Activated effector memory CD4-positive, alpha-beta T cell treated with Interleukin-2 at 50 U/mL for 16 hours (primary cell): ENCODE results near the gene EHMT2.
"Not testable (repeated sequence)": the region's sequence is repeated elsewhere in the genome, so short reads cannot be mapped to it uniquely, and the experiment has no call there.

Source experiments
- DNase-seq: peaks from one replicate; pipeline ENCODE4 v3.0.0-alpha.2; 2020

The EHMT2 gene

DNA sequence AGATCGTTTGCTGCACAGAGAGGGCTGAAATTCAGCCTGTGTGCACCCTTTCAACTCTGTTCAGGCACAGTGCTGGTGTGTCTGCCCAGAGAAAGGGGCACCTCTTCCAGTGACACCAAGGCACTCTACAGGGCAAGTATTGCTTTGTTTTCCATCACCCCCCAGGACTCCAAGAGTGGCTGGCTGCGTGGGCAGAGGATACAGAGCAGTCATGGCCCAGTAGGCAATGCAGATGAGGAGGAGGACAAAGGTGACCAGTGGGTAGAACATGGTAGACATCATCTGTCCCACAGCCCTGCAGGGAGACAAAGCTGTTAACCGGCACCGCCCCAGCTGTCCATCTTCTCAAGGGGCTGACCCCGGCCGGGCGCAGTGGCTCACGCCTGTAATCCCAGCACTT lies 28.2 kb downstream of the EHMT2 start:
- DNase-seq: no peak

GRCh38 chr6:31868658-31868971 lies 28.9 kb downstream of the EHMT2 start:
- not testable (repeated sequence) for DNase-seq

DNA sequence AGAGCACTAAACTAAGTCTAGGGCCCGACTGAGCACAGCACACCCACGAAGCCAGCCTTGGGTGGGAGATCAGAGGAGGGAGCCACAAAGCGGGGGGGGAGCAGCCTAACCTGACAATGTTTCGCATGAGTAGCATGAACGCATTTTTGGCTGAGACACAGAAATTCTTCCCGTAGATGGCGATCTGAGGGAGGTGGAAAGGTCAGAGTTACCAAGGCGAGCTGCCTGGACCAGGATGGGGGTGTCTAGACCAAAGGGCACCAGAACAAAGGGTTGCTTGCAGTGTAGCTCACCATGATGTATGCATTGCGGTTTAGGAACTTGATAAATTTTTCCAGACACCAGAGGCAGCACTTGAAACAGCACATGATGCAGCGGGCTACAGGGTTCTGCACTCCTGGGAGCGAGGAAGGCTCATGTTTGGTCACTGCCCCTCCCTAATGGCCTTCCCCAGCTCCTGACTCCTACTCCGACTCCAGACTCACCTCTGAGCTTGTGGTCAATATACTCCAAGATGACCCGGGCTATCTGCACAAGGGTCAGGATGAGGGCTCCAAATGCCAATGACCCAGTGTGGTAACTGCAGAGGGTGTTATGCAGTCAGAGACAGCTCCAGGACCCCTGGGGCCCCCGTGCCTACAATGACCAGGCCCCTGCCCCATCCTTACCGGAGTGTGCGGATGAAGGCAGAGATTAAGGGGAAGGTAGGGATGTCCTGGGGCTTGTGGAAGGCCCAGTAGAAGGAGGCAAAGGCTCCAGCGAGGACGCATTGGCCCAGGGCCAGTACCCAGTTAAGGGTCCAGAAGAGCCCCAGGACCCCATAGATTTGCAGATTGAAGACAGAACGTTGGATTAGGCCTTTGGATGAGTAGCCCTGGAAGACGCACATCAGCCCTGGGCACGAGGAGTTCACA lies 32.0 kb downstream of the EHMT2 start:
- no peak for DNase-seq

DNA sequence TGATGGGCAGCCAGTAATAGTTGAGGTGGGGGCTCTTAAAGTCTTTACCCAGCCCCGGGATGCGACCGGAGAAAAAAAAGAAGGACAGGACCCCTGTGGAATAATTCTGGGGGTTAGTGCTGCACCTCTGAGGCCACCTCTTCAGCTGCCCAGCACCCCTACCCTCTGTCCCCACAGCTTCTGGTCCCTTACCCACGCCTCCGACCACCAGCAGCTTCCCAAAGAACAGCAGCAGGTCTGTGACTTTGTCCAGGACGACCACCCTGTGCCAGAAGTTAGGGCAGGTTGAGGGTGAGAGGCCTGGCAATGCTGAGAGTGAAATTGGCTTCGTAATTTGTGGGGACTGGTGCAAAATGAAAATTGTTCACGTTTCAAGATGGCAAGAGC lies 32.7 kb downstream of the EHMT2 start:
- no peak for DNase-seq

- not testable (repeated sequence) for DNase-seq
Observed at GRCh38 chr6:31864123-31864562, 33.4 kb downstream of the EHMT2 start.

- DNase-seq: peak; percentile 98
Observed at GRCh38 chr6:31862344-31863235, 34.9 kb downstream of the EHMT2 start, which contains the start of gene NEU1. Gene NEU1 (minus strand): TSS chr6:31862821. CDS start chr6:31862776, 45 bp downstream.

GRCh38 chr6:31861919-31862343 lies 35.6 kb downstream of the EHMT2 start:
- DNase-seq: no peak

DNA sequence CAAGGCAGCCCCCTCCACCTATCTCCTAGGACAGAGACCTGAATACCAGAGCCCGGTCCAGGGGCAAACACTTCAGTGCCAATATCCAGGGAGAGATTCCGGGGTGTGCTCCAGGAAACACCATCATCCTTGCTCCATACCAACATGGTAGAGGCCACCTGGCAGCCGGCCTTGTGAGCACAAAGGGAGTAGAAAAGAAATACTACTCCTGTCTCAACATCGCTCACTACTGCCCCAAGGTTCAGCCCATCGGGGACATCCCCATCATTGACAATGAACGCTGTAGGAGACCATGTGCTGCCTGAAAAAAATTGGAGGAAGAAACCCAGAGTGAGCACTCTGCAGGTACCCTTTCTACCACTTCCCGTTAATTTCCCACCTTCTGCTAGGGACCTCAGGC lies 36.3 kb downstream of the EHMT2 start:
- DNase-seq: no peak

GRCh38 chr6:31860349-31860748 lies 37.1 kb downstream of the EHMT2 start:
- no peak for DNase-seq

- no peak for DNase-seq
Observed at GRCh38 chr6:31859923-31860322, 37.6 kb downstream of the EHMT2 start.

- DNase-seq: no peak
Observed at GRCh38 chr6:31858707-31859106, 38.8 kb downstream of the EHMT2 start.

- not testable (repeated sequence) for DNase-seq
Observed at GRCh38 chr6:31857774-31858173, 39.7 kb downstream of the EHMT2 start.

- not testable (repeated sequence) for DNase-seq
Observed at GRCh38 chr6:31851980-31852718, 45.3 kb downstream of the EHMT2 start.

DNA sequence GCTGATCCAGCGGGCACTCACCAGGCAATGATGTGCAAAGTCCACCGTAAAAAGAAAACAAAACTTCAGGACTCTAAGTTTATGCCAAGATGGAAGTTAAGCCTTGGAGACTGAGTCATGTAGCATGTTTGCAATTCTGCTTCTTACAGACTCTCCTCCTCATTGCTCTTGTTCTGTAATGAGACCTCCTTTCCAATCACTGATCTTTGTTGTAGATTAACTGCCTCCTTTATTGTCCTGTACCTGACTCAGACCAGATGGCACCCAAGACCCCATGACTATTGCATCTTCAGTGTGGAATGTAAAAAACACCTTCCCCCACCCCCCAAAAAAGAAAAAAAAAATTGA lies 46.0 kb downstream of the EHMT2 start:
- DNase-seq: no peak

DNA sequence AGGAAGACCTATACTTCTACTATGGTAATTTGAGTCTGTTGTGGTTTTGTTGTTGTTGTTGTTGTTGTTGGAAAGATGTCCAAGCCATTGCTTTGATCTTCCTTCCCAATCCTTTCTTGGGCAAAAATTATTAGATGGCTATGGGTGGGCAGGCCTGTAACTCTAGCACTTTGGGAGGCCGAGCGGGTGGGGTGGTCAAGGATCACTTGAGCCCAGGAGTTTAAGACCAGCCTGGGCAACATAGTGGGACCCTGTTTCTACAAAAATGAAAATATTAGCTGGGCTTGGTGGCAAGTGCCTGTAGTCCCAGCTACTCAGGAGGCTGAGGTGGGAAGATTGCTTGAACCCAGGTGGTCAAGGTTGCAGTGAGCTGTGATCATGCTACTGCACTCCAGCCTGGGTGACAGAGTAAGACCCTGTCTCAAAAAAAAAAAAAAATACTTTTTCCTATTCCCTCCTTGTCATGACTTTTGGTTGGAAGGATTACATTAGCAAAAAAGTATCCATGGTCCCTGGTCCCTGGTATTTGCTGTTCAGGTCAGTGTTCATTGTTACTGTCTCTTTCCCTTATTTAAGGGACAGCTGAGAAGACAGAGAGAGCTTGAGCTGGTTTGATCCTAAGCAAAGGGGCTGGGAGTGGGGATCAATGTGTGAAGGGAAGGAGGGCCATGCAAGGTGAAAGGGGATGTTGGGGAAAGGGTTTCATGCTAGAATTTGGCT lies 46.6 kb downstream of the EHMT2 start:
- no peak for DNase-seq

DNA sequence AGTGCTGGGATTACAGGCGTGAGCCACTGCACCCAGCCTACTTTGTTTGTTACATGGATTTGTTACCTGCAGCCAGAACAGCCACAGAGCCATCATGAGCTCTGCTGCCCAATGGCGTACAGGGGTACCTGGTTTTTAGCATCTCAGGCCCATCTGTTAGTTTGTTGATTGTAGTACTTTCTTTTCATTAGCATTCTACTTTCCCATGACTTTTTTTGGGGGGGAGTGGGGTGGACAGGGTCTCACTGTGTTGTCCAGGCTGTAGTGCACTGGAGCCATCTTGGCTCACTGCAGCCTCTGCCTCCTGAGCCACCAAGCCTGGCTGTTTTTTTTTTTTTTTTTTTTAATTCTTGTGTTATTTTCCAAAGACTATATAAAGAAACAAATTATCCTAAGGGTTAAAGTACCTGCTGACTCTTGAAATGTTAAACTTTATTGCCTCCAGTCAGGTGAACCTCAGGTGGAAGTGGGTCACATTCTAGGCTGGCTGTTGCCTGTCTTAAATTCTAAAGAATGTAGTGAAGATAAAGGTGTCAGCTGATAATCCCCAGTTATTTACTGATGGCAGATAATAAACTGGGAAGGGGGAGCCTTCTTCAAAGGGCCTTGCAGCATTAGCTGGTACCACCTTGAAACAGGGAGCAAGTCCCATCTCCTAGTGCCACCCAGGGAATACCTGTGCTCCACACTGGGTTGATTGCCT lies 50.1 kb downstream of the EHMT2 start:
- DNase-seq: no peak

DNA sequence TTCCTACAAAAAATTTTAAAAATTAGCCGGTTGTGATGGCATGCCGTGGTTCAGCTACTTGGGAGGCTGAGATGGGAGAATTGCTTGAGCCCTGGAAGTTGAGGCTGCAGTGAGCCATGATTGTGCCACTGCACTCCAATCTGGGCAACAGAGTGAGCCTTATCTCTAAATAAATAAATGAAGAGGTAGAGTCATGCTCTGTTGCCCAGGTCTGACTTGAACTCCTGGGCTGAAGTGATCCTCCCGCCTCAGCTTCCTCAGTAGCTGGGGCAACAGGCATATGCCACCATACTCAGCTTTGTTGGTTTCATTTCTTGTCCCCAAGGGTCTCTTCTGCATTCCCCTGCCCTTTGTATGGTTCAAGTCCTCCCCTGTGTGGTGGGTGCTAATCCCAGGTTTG lies 53.0 kb downstream of the EHMT2 start:
- DNase-seq: no peak

DNA sequence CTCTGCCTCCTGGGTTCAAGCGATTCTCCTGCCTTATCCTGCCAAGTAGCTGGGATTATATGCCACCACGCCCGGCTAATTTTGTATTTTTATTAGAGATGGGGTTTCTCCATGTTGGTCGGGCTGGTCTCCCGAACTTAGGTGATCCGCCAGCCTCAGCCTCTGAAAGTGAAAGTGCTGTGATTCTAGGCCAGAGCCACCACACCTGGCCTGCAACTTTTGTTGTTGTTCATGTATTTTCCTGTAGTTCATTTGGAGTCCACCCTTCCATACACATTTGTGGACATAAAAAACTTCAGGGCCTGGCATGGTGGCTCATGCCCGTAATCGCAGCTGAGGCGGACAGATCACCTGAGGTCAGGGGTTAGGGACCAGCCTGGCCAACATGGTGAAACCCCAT lies 55.4 kb downstream of the EHMT2 start:
- no peak for DNase-seq

- not testable (repeated sequence) for DNase-seq
Observed at GRCh38 chr6:31839779-31840126, 57.7 kb downstream of the EHMT2 start.

GRCh38 chr6:31838968-31839367 lies 58.5 kb downstream of the EHMT2 start:
- no peak for DNase-seq

DNA sequence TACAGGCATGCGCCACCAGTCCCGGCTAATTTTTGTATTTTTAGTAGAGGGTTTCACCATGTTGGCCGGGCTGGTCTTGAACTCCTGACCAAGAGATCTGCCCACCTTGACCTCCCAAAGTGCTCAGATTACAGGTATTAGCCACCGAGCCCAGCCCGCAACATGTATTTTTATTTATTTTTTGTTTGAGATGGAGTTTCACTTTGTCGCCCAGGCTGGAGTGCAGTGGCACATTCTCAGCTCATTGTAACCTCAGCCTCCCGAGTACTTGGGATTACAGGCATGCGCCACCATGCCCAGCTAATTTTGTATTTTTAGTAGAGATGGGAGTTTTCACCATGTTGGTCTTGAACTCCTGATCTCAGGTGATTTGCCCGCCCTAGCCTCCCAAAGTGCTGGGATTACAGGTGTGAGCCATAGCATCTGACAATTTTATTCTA lies 59.4 kb downstream of the EHMT2 start:
- DNase-seq: not testable (repeated sequence)
